HCT116 (cell line): ENCODE results near the gene ADCK1. TPM values are rescaled to one million over a fixed set of nuclear protein-coding genes. Genes with fewer than 3 reads are reported as not detected.

ENCODE experiments used
- ATAC-seq: fragments of 200-7000 bp; cut with Tn5 transposase; 2 replicates; pipeline ENCODE4 v1.9.1; 2020; ENCODE audit warnings: mild to moderate bottlenecking, moderate library complexity
- BruUV-seq: library from RNA; stranded (reverse); fragments of 400-500 nt; replicated peaks from 2 replicates; lab custom pipeline; 2021; lab: Mats Ljungman, UMichigan
- CTCF ChIA-PET: fragments of 300-600 bp; sonication (Branson Sonifier 250); formaldehyde crosslinking; loops from one replicate; lab custom pipeline; 2021; ENCODE audit warnings: antibody characterized with exemption; lab: Charles Lee
- POLR2A ChIA-PET: fragments of 300-600, 350-600 bp; sonication (Branson Sonifier 250); formaldehyde crosslinking; loops from one replicate; lab custom pipeline; 2021; ENCODE audit warnings: antibody characterized with exemption; lab: Charles Lee
- RAD21 ChIA-PET, 2 experiments: fragments of 300-600 bp; sonication (Branson Sonifier 250); formaldehyde crosslinking; loops; one replicate each; lab custom pipeline; 2023; ENCODE audit warnings: low total read pairs in 2 of 2; ENCODE audit not compliant: uncharacterized antibody in 2 of 2, unreplicated experiment in 2 of 2, low non-redundant PET in 1 of 2; lab: Charles Lee
- DNase-seq: peaks from one replicate; pipeline ENCODE4 v3.0.0-alpha.2; 2010; ENCODE audit warnings: low read depth, low spot score
- H2AFZ ChIP-seq: fragments of 200-600 bp; shearing (Covaris generic), sonication (generic); 2 replicates; pipeline ENCODE4 v1.6.1; 2017; ENCODE audit warnings: low read depth, mixed run types, mixed read lengths, antibody characterized with exemption, low read length; ENCODE audit not compliant: poor library complexity, severe bottlenecking
- H3K27ac ChIP-seq: 2 replicates; pipeline ENCODE4 v1.5.1; 2012; ENCODE audit warnings: low read depth, low read length
- H3K27me3 ChIP-seq: fragments of 200-600 bp; sonication (generic); 2 replicates; pipeline ENCODE4 v1.6.1; 2016; ENCODE audit warnings: mixed run types, low read length, mixed read lengths; ENCODE audit not compliant: insufficient read depth
- H3K36me3 ChIP-seq, 2 experiments: fragments of 200-500 bp in 1 of 2; fragments of 200-600 bp in 1 of 2; sonication (Bioruptor generic) in 1 of 2; sonication (generic) in 1 of 2; 2 replicates each; pipeline versions ENCODE4 v1.5.1 to v1.6.1; 2014 to 2016; ENCODE audit warnings: low read length in 2 of 2, inconsistent platforms in 1 of 2, mixed read lengths in 1 of 2, mixed run types in 1 of 2; ENCODE audit not compliant: insufficient read depth in 2 of 2, control insufficient read depth in 1 of 2
- H3K4me1 ChIP-seq, 2 experiments: fragments of 200-600 bp in 1 of 2; sonication (generic) in 1 of 2; 2 replicates each; pipeline versions ENCODE4 v1.5.1 to v1.6.1; 2012 to 2017; ENCODE audit warnings: low read length in 2 of 2, inconsistent platforms in 1 of 2, mild to moderate bottlenecking in 1 of 2, mixed read lengths in 1 of 2, mixed run types in 1 of 2, moderate library complexity in 1 of 2; ENCODE audit not compliant: insufficient read depth in 2 of 2, control insufficient read depth in 1 of 2
- H3K4me2 ChIP-seq: fragments of 200-600 bp; sonication (generic); 2 replicates; pipeline ENCODE4 v1.6.1; 2017; ENCODE audit warnings: mixed run types, low read length, mixed read lengths
- H3K4me3 ChIP-seq, 2 experiments: fragments of 200-600 bp in 1 of 2; sonication (generic) in 1 of 2; replicated peaks in 1 of 2; 2 replicates each; pipeline ENCODE4 v1.5.1; 2011 to 2016; ENCODE audit warnings: low read length in 2 of 2, control low read depth in 1 of 2, low read depth in 1 of 2, mild to moderate bottlenecking in 1 of 2, mixed read lengths in 1 of 2, mixed run types in 1 of 2
- H3K79me2 ChIP-seq: fragments of 200-600 bp; sonication (generic); 2 replicates; pipeline ENCODE4 v1.6.1; 2017; ENCODE audit warnings: mild to moderate bottlenecking, mixed run types, low read length, moderate library complexity, mixed read lengths; ENCODE audit not compliant: insufficient read depth
- H3K9ac ChIP-seq: fragments of 200-600 bp; sonication (generic); 2 replicates; pipeline ENCODE4 v1.6.1; 2016; ENCODE audit warnings: low read length, mixed read lengths
- H3K9me2 ChIP-seq: fragments of 200-600 bp; sonication (generic), shearing (Covaris generic); 2 replicates; pipeline ENCODE4 v1.6.1; 2017; ENCODE audit warnings: mixed run types, mild to moderate bottlenecking, moderate library complexity; ENCODE audit not compliant: insufficient read depth
- H3K9me3 ChIP-seq, 2 experiments: fragments of 200-500 bp in 1 of 2; fragments of 200-600 bp in 1 of 2; sonication (Bioruptor generic) in 1 of 2; sonication (generic) in 1 of 2; 2 replicates each; pipeline ENCODE4 v1.6.1; 2014 to 2017; ENCODE audit warnings: low read length in 2 of 2, mixed read lengths in 2 of 2, inconsistent platforms in 1 of 2, low read depth in 1 of 2, mild to moderate bottlenecking in 1 of 2, mixed run types in 1 of 2, moderate library complexity in 1 of 2; ENCODE audit not compliant: control insufficient read depth in 1 of 2, insufficient read depth in 1 of 2
- H4K20me1 ChIP-seq: fragments of 200-600 bp; sonication (generic), shearing (Covaris generic); 2 replicates; pipeline ENCODE4 v1.6.1; 2017; ENCODE audit warnings: mixed run types, mild to moderate bottlenecking, moderate library complexity; ENCODE audit not compliant: insufficient read depth
- EGR1 ChIP-seq: IDR thresholded peaks from 2 replicates; pipeline ENCODE4 v1.6.1; 2012; ENCODE audit warnings: low read depth
- EZH2 ChIP-seq: fragments of 200-600 bp; sonication (generic); IDR thresholded peaks from 2 replicates; pipeline ENCODE4 v1.6.1; 2017; ENCODE audit warnings: antibody characterized with exemption, mixed run types
- FOSL1 ChIP-seq: IDR thresholded peaks from 2 replicates; pipeline ENCODE4 v1.6.1; 2012; ENCODE audit warnings: low read depth
- SIN3A ChIP-seq: IDR thresholded peaks from 2 replicates; pipeline ENCODE4 v1.6.1; 2012; ENCODE audit warnings: low read depth
- SP1 ChIP-seq: IDR thresholded peaks from 2 replicates; pipeline ENCODE4 v1.6.1; 2012; ENCODE audit warnings: low read depth
- TCF7L2 ChIP-seq: IDR thresholded peaks from 2 replicates; pipeline ENCODE4 v1.7.0; 2011; ENCODE audit warnings: borderline replicate concordance, inconsistent platforms; ENCODE audit not compliant: insufficient read depth, insufficient read length; ENCODE audit errors: extremely low read depth
- YY1 ChIP-seq: IDR thresholded peaks from 2 replicates; pipeline ENCODE4 v1.6.1; 2011; ENCODE audit warnings: low read length, low read depth, moderate library complexity, mild to moderate bottlenecking; ENCODE audit not compliant: insufficient replicate concordance; ENCODE audit errors: extremely low read depth
- ZNF274 ChIP-seq: fragments of 200-500 bp; sonication (Bioruptor generic); IDR thresholded peaks from 2 replicates; pipeline ENCODE4 v1.6.1; 2014; ENCODE audit warnings: mild to moderate bottlenecking, low read depth, low read length, inconsistent platforms
- intact Hi-C: fragments of 100-400 bp; cut with micrococcal nuclease; formaldehyde crosslinking; loops from 2 replicates; pipeline ENCODE4 v1.10.0; 2022
- total RNA-seq: library from RNA; stranded (reverse); gene quantifications from one replicate; pipeline ENCODE4 v1.2.1, GENCODE V29; 2021; ENCODE audit not compliant: unreplicated experiment
- TF ChIP-seq, protein P1 (sequence below), 3 experiments: fragments of 200-600 bp in 1 of 3; sonication (generic) in 1 of 3; IDR thresholded peaks in 2 of 3; conservative IDR thresholded peaks in 1 of 3; 2 replicates each; pipeline ENCODE4 v1.5.1; 2012 to 2017; ENCODE audit warnings: low read depth in 2 of 3, low read length in 2 of 3, antibody characterized with exemption in 1 of 3, borderline replicate concordance in 1 of 3, control low read depth in 1 of 3, mild to moderate bottlenecking in 1 of 3, mixed read lengths in 1 of 3, mixed run types in 1 of 3, moderate library complexity in 1 of 3; ENCODE audit not compliant: insufficient read depth in 1 of 3
- TF ChIP-seq, protein P2 (sequence below): IDR thresholded peaks from 2 replicates; pipeline ENCODE4 v1.6.1; 2011; ENCODE audit warnings: mild to moderate bottlenecking, low read length, moderate library complexity; ENCODE audit not compliant: insufficient replicate concordance; ENCODE audit errors: extremely low read depth
- TF ChIP-seq, protein P3 (sequence below): IDR thresholded peaks from 2 replicates; pipeline ENCODE4 v1.6.1; 2012; ENCODE audit warnings: low read depth
- TF ChIP-seq, protein P4 (sequence below): IDR thresholded peaks from 2 replicates; pipeline ENCODE4 v1.6.1; 2012

The ADCK1 gene
- total RNA-seq, 1 experiment from 2014 or later: 6.0 TPM

DNA sequence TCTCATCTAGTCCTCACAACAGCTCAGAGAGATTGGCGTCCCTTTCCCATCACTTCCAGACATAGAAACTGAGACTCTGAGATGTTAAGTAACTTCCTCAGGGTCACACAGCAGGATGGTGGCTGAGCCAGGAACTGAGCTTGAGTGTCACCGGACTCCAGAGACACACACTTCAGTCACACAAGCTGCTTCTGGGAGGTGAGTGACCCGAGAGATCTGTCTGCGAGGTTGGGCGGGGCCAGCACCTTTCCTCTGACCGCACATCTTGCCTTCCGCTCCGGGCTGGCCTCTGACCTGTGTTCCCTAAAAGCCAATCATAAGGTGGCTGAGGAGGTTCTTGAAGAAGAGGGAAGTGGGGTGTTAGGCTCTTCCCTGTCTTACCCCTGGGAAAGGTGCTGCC is 72.2 kb downstream of the ADCK1 start:
- intact Hi-C loops: no loop called here
- H3K9me3 ChIP-seq: no peaks in the 10 kb centered on the region
- no peaks in the 10 kb centered on the region for H4K20me1 ChIP-seq
- BruUV-seq: no TSS peak
- no peaks in the 10 kb centered on the region for H3K4me1 ChIP-seq
- H2AFZ ChIP-seq: no peak overlapping the region
- DNase-seq: no peak
- H3K9me2 ChIP-seq: no peaks in the 10 kb centered on the region
- no peak overlapping the region for H3K4me2 ChIP-seq
- TF ChIP-seq SIN3A (no peak), TCF7L2 (no peak), YY1 (no peak), SP1 (no peak), ZNF274 (no peak), EGR1 (no peak), EZH2 (no peak), FOSL1 (no peak)
- TF ChIP-seq, protein P1, sequence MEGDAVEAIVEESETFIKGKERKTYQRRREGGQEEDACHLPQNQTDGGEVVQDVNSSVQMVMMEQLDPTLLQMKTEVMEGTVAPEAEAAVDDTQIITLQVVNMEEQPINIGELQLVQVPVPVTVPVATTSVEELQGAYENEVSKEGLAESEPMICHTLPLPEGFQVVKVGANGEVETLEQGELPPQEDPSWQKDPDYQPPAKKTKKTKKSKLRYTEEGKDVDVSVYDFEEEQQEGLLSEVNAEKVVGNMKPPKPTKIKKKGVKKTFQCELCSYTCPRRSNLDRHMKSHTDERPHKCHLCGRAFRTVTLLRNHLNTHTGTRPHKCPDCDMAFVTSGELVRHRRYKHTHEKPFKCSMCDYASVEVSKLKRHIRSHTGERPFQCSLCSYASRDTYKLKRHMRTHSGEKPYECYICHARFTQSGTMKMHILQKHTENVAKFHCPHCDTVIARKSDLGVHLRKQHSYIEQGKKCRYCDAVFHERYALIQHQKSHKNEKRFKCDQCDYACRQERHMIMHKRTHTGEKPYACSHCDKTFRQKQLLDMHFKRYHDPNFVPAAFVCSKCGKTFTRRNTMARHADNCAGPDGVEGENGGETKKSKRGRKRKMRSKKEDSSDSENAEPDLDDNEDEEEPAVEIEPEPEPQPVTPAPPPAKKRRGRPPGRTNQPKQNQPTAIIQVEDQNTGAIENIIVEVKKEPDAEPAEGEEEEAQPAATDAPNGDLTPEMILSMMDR (IDR thresholded peaks at IDR 0.05 in 2 of 3, conservative IDR thresholded peaks at IDR 0.05 in 1 of 3; ENCODE audit: borderline replicate concordance in 1 of 3, insufficient read depth in 1 of 3, low read depth in 2 of 3, low read length in 2 of 3): no peak
- TF ChIP-seq, protein P2, sequence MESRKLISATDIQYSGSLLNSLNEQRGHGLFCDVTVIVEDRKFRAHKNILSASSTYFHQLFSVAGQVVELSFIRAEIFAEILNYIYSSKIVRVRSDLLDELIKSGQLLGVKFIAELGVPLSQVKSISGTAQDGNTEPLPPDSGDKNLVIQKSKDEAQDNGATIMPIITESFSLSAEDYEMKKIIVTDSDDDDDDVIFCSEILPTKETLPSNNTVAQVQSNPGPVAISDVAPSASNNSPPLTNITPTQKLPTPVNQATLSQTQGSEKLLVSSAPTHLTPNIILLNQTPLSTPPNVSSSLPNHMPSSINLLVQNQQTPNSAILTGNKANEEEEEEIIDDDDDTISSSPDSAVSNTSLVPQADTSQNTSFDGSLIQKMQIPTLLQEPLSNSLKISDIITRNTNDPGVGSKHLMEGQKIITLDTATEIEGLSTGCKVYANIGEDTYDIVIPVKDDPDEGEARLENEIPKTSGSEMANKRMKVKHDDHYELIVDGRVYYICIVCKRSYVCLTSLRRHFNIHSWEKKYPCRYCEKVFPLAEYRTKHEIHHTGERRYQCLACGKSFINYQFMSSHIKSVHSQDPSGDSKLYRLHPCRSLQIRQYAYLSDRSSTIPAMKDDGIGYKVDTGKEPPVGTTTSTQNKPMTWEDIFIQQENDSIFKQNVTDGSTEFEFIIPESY: no peak
- TF ChIP-seq, protein P3, sequence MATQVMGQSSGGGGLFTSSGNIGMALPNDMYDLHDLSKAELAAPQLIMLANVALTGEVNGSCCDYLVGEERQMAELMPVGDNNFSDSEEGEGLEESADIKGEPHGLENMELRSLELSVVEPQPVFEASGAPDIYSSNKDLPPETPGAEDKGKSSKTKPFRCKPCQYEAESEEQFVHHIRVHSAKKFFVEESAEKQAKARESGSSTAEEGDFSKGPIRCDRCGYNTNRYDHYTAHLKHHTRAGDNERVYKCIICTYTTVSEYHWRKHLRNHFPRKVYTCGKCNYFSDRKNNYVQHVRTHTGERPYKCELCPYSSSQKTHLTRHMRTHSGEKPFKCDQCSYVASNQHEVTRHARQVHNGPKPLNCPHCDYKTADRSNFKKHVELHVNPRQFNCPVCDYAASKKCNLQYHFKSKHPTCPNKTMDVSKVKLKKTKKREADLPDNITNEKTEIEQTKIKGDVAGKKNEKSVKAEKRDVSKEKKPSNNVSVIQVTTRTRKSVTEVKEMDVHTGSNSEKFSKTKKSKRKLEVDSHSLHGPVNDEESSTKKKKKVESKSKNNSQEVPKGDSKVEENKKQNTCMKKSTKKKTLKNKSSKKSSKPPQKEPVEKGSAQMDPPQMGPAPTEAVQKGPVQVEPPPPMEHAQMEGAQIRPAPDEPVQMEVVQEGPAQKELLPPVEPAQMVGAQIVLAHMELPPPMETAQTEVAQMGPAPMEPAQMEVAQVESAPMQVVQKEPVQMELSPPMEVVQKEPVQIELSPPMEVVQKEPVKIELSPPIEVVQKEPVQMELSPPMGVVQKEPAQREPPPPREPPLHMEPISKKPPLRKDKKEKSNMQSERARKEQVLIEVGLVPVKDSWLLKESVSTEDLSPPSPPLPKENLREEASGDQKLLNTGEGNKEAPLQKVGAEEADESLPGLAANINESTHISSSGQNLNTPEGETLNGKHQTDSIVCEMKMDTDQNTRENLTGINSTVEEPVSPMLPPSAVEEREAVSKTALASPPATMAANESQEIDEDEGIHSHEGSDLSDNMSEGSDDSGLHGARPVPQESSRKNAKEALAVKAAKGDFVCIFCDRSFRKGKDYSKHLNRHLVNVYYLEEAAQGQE: no peak
- TF ChIP-seq, protein P4, sequence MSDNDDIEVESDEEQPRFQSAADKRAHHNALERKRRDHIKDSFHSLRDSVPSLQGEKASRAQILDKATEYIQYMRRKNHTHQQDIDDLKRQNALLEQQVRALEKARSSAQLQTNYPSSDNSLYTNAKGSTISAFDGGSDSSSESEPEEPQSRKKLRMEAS: no peak
- ChIA-PET POLR2A (no interaction called here), RAD21 (no interaction called here), CTCF (no interaction called here)
- H3K27me3 ChIP-seq: no peaks in the 10 kb centered on the region
- H3K79me2 ChIP-seq: no peaks in the 10 kb centered on the region
- H3K27ac ChIP-seq: no peak overlapping the region
- H3K36me3 ChIP-seq: no peaks in the 10 kb centered on the region
- H3K4me3 ChIP-seq: no peak overlapping the region
- no peak for ATAC-seq
- H3K9ac ChIP-seq: no peak overlapping the region
